Stomach (tissue), 9 donors: ENCODE results near the gene SMCR8. TPM values are rescaled to one million over a fixed set of nuclear protein-coding genes. Genes with fewer than 3 reads are reported as not detected.

Source experiments
- DNase-seq, 2 donors: peaks; one replicate each; pipeline versions ENCODE4 v3.0.0 to v3.0.0-alpha.2; 2013 to 2019
- H3K27ac ChIP-seq, 5 donors: fragments of 200-600 bp in 4 of 5; sonication (generic) in 4 of 5; one replicate each; pipeline ENCODE4 v1.5.1; 2013 to 2019; ENCODE audit warnings: mild to moderate bottlenecking in 1 of 5, moderate library complexity in 1 of 5
- H3K27me3 ChIP-seq, 3 donors: fragments of 200-600 bp; sonication (generic); one replicate each; pipeline ENCODE4 v1.5.1; 2017 to 2019; ENCODE audit warnings: mixed run types in 1 of 3
- H3K36me3 ChIP-seq, 4 donors: fragments of 200-600 bp; sonication (generic); 1 replicate in 3 of 4; 2 replicates in 1 of 4; pipeline ENCODE4 v1.5.1; 2016 to 2019
- H3K4me1 ChIP-seq, 4 donors: fragments of 200-600 bp; sonication (generic); one replicate each; pipeline ENCODE4 v1.5.1; 2016 to 2019
- H3K4me3 ChIP-seq, 4 donors: fragments of 200-600 bp; sonication (generic) in 3 of 4; one replicate each; pipeline ENCODE4 v1.5.1; 2016 to 2019; ENCODE audit warnings: mild to moderate bottlenecking in 1 of 4
- H3K9me3 ChIP-seq, 4 donors: fragments of 200-600 bp; sonication (generic); one replicate each; pipeline ENCODE4 v1.5.1; 2016 to 2019
- CTCF ChIP-seq, 7 experiments: fragments of 450-650 bp in 4 of 7; fragments of 200-600 bp in 3 of 7; sonication (generic) in 3 of 7; IDR thresholded peaks; one replicate each; pipeline ENCODE4 v1.5.1; 2016 to 2019; ENCODE audit warnings: antibody characterized with exemption in 7 of 7, control low read depth in 2 of 7, mild to moderate bottlenecking in 1 of 7
- EP300 ChIP-seq: sonication (generic); formaldehyde crosslinking; IDR thresholded peaks from one replicate; pipeline ENCODE4 v1.6.1; 2017; ENCODE audit warnings: antibody characterized with exemption
- POLR2A ChIP-seq, 4 donors: fragments of 450-650 bp; IDR thresholded peaks; one replicate each; pipeline ENCODE4 v1.6.1; 2016; ENCODE audit warnings: antibody characterized with exemption in 4 of 4, control low read depth in 2 of 4, mild to moderate bottlenecking in 1 of 4, moderate library complexity in 1 of 4
- POLR2AphosphoS5 ChIP-seq, 3 donors: sonication (generic); formaldehyde crosslinking; IDR thresholded peaks; one replicate each; pipeline ENCODE4 v1.6.1; 2016; ENCODE audit warnings: antibody characterized with exemption in 3 of 3
- WGBS, 5 donors: extraction: QIAGEN DNeasy Blood & Tissue Kit in 3 of 5; methylation state at CpG; one replicate each; pipeline versions ENCODE4 v1.1.5 to v1.1.7; 2013 to 2018; 5-methylcytosine and 5-hydroxymethylcytosine counted together
- intact Hi-C: fragments of 100-400 bp; cut with DNase I; formaldehyde crosslinking; loops from one replicate; pipeline ENCODE4 v1.15.1; 2023; ENCODE audit warnings: low total_unique reads
- polyA plus RNA-seq, 3 donors: library from polyadenylated mRNA; stranded (reverse); fragments of 200-250 nt; gene quantifications; one replicate each; pipeline ENCODE4 v1.2.3, GENCODE V29; 2013
- total RNA-seq, 5 donors: library from RNA; depleted of rRNA; stranded (reverse); fragments of >200 nt; gene quantifications; one replicate each; pipeline versions ENCODE4 v1.1.0 to v1.2.3, GENCODE V29; 2014 to 2016
- donor health status: healthy with polysubstance abuse.
- donor health status: Bipolar disorder and iron deficiency.
- donor health status: healthy.

The SMCR8 gene
- total and polyA plus RNA-seq, 8 donors, result 2.4 to 17.9 (median 6.1) TPM

GRCh38 chr17:18326039-18326438, 10.9 kb downstream of the SMCR8 start:
- intact Hi-C loops, result no loop called here
- Histone ChIP-seq H3K9me3 (no peaks in the 10 kb centered on the region), H3K27ac (no peak overlapping the region), H3K4me1 (peaks cover 0 to 33% (median 8%) of the 10 kb centered on the region in 4 donors), H3K36me3 (peaks cover 53 to 100% (median 99%) of the 10 kb centered on the region in 4 donors), H3K4me3 (no peak overlapping the region), H3K27me3 (no peaks in the 10 kb centered on the region)
- TF ChIP-seq CTCF (IDR thresholded peaks at IDR 0.05), result no peak
- no peak for TF ChIP-seq POLR2AphosphoS5 (IDR thresholded peaks at IDR 0.05)
- no peak for TF ChIP-seq POLR2A (IDR thresholded peaks at IDR 0.05)
- TF ChIP-seq EP300, result no peak
- DNase-seq, result no peak
- WGBS, 5 donors, result 94 to 98% (median 96%) methylated on average over 2 of the region's 2 CpGs

GRCh38 chr17:18326572-18326971, 11.5 kb downstream of the SMCR8 start:
- no peak overlapping the region for H3K27ac ChIP-seq
- DNase-seq, result no peak
- H3K9me3 ChIP-seq, result no peaks in the 10 kb centered on the region
- no peaks in the 10 kb centered on the region for H3K27me3 ChIP-seq
- TF ChIP-seq CTCF (IDR thresholded peaks at IDR 0.05) (no peak), EP300 (no peak), POLR2A (IDR thresholded peaks at IDR 0.05) (no peak), POLR2AphosphoS5 (IDR thresholded peaks at IDR 0.05) (no peak)
- 93 to 96% (median 96%) methylated on average over 6 of the region's 6 CpGs for WGBS, 5 donors
- intact Hi-C loops, result no loop called here
- H3K4me3 ChIP-seq, result no peak overlapping the region
- H3K36me3 ChIP-seq, result peaks cover 53 to 100% (median 99%) of the 10 kb centered on the region in 4 donors
- peaks cover 0 to 27% (median 6%) of the 10 kb centered on the region in 4 donors for H3K4me1 ChIP-seq

- Histone ChIP-seq H3K4me1 (peaks cover 0 to 22% (median 4%) of the 10 kb centered on the region in 4 donors), H3K36me3 (peaks cover 53 to 100% (median 100%) of the 10 kb centered on the region in 4 donors), H3K4me3 (no peak overlapping the region), H3K27me3 (no peaks in the 10 kb centered on the region), H3K27ac (no peak overlapping the region), H3K9me3 (no peaks in the 10 kb centered on the region)
- 63 to 100% (median 72%) methylated on average over 2 of the region's 2 CpGs for WGBS, 5 donors
- intact Hi-C loops, result no loop called here
- no peak for DNase-seq
- TF ChIP-seq CTCF (IDR thresholded peaks at IDR 0.05) (no peak), POLR2AphosphoS5 (IDR thresholded peaks at IDR 0.05) (no peak), EP300 (no peak), POLR2A (IDR thresholded peaks at IDR 0.05) (no peak)
Measured at GRCh38 chr17:18327093-18327492, 12.0 kb downstream of the SMCR8 start.

- peaks cover 54 to 100% (median 100%) of the 10 kb centered on the region in 4 donors for H3K36me3 ChIP-seq
- intact Hi-C loops, result no loop called here
- TF ChIP-seq POLR2AphosphoS5 (IDR thresholded peaks at IDR 0.05) (no peak), EP300 (no peak), CTCF (IDR thresholded peaks at IDR 0.05) (no peak), POLR2A (IDR thresholded peaks at IDR 0.05) (no peak)
- no peaks in the 10 kb centered on the region for H3K9me3 ChIP-seq
- H3K27ac ChIP-seq, result no peak overlapping the region
- 87 to 93% (median 90%) methylated on average over 10 of the region's 10 CpGs for WGBS, 5 donors
- no peaks in the 10 kb centered on the region for H3K27me3 ChIP-seq
- H3K4me1 ChIP-seq, result peaks cover 0 to 17% (median 3%) of the 10 kb centered on the region in 4 donors
- no peak for DNase-seq
- no peak overlapping the region for H3K4me3 ChIP-seq
Measured at GRCh38 chr17:18327556-18327955, 12.5 kb downstream of the SMCR8 start.
